Heart left ventricle (tissue), 16 donors: Measurements from ENCODE around the gene ZNF618. TPM values are rescaled to one million over a fixed set of nuclear protein-coding genes. Genes with fewer than 3 reads are reported as not detected.

ENCODE experiments used
- ATAC-seq, 4 donors: fragments of 200-7000 bp; cut with Tn5 transposase; one replicate each; pipeline ENCODE4 v1.9.1; 2020 to 2022; ENCODE audit warnings: moderate library complexity in 4 of 4, mild to moderate bottlenecking in 3 of 4, moderate number of reproducible peaks in 1 of 4
- DNase-seq, 5 donors: peaks; one replicate each; pipeline ENCODE4 v3.0.0-alpha.2; 2020
- H3K27ac ChIP-seq, 12 donors: fragments of 200-600 bp; sonication (generic) in 4 of 12; one replicate each; pipeline versions ENCODE4 v1.5.0 to v1.8.0; 2016 to 2022; ENCODE audit warnings: mild to moderate bottlenecking in 2 of 12
- H3K27me3 ChIP-seq, 9 donors: fragments of 200-600 bp; sonication (generic) in 2 of 9; one replicate each; pipeline versions ENCODE4 v1.5.1 to v1.8.0; 2016 to 2022; ENCODE audit warnings: mild to moderate bottlenecking in 3 of 9
- H3K36me3 ChIP-seq, 9 donors: fragments of 200-600 bp; sonication (generic) in 2 of 9; one replicate each; pipeline versions ENCODE4 v1.5.0 to v1.8.0; 2018 to 2022; ENCODE audit warnings: mild to moderate bottlenecking in 2 of 9
- H3K4me1 ChIP-seq, 12 donors: fragments of 200-600 bp; sonication (generic) in 4 of 12; one replicate each; pipeline versions ENCODE4 v1.5.0 to v1.8.0; 2016 to 2022; ENCODE audit warnings: mild to moderate bottlenecking in 3 of 12
- H3K4me3 ChIP-seq, 12 donors: fragments of 200-600 bp; sonication (generic) in 4 of 12; one replicate each; pipeline versions ENCODE4 v1.5.0 to v1.8.0; 2017 to 2022; ENCODE audit warnings: mild to moderate bottlenecking in 9 of 12, moderate library complexity in 4 of 12
- H3K9me3 ChIP-seq, 12 donors: fragments of 200-600 bp; sonication (generic) in 4 of 12; one replicate each; pipeline versions ENCODE4 v1.5.0 to v1.8.0; 2016 to 2022; ENCODE audit warnings: mild to moderate bottlenecking in 1 of 12
- POLR2A ChIP-seq, 2 donors: fragments of 450-650 bp; IDR thresholded peaks; one replicate each; pipeline ENCODE4 v1.6.1; 2017; ENCODE audit warnings: antibody characterized with exemption in 2 of 2, mild to moderate bottlenecking in 2 of 2, moderate library complexity in 2 of 2
- WGBS, 4 donors: extraction: QIAGEN DNeasy Blood & Tissue Kit in 2 of 4; methylation state at CpG; one replicate each; pipeline versions ENCODE4 v1.1.5 to v1.1.7; 2013 to 2018; 5-methylcytosine and 5-hydroxymethylcytosine counted together
- intact Hi-C, 10 donors: fragments of 100-400 bp; cut with DNase I; formaldehyde crosslinking; loops; one replicate each; pipeline versions ENCODE4 v1.11.1 to v1.14.2; 2022
- polyA plus RNA-seq, 2 donors: library from polyadenylated mRNA; stranded (reverse); fragments of 200-250 nt; gene quantifications; one replicate each; pipeline ENCODE4 v1.2.3, GENCODE V29; 2013
- total RNA-seq, 9 donors: library from RNA; depleted of rRNA in 2 of 9; stranded (reverse); fragments of >200 nt in 2 of 9; fragmentation: NEBNext Ultra II Directional in 3 of 9; extraction: Animal tissue kit (Norgen Biotek cat#: 25700) in 3 of 9; gene quantifications; one replicate each; pipeline versions ENCODE4 v1.1.0 to v1.2.4, GENCODE V29; 2016 to 2023
- TF ChIP-seq, protein P1 (sequence below), 12 donors: fragments of 200-600 bp; sonication (generic) in 4 of 12; IDR thresholded peaks; one replicate each; pipeline versions ENCODE4 v1.5.0 to v1.8.0; 2018 to 2022; ENCODE audit warnings: antibody characterized with exemption in 12 of 12, mild to moderate bottlenecking in 5 of 12
- donor health status: ischemic (EF 13 %, LVEDD 7.1; RV severe dilation, severe dysfunction).
- donor health status: healthy with polysubstance abuse.
- donor health status: DM: no; HTN: yes; CAD: no.
- donor health status: DM: no; HTN: no; CAD: no.
- donor health status: ischemic (EF 25% LVEDD 6.9; RV normal size, moderate dysfunction).
- donor health status: ischemic (EF 25% LVEDD 5.7; RV mildly dilated, moderate dysfunction).
- donor health status: healthy.
- donor health status: DM: yes; HTN: yes; CAD: no.
- donor health status: ischemic (EF 35%, LVEDD 5.7; RV mildly dilated, moderate dysfunction).
- donor health status: nonischemic (EF 11% LVEDD 7.7; RV severe dilation, severe dysfunction).
- donor health status: DM: yes; HTN: yes; CAD: no.
- donor health status: PGD.
- donor health status: ischemic (EF 29% LVEDD 5.4; RV normal size, mild dysfunction).
- donor health status: nonischemic (EF 23%, LVEDD 6.1; RV moderate dilation, normal function).

Gene ZNF618
- total and polyA plus RNA-seq, 11 donors: 0.81 to 4.2 (median 1.7) TPM

GRCh38 chr9:113906411-113907110 is 30.5 kb downstream of the ZNF618 start:
- intact Hi-C loops: no loop called here
- ATAC-seq: peak in 1 of 4 donors; percentile 31
- H3K4me1 ChIP-seq: peaks cover 0 to 12% (median 0%) of the 10 kb centered on the region in 12 donors
- no peaks in the 10 kb centered on the region for H3K27me3 ChIP-seq
- TF ChIP-seq, protein P1, sequence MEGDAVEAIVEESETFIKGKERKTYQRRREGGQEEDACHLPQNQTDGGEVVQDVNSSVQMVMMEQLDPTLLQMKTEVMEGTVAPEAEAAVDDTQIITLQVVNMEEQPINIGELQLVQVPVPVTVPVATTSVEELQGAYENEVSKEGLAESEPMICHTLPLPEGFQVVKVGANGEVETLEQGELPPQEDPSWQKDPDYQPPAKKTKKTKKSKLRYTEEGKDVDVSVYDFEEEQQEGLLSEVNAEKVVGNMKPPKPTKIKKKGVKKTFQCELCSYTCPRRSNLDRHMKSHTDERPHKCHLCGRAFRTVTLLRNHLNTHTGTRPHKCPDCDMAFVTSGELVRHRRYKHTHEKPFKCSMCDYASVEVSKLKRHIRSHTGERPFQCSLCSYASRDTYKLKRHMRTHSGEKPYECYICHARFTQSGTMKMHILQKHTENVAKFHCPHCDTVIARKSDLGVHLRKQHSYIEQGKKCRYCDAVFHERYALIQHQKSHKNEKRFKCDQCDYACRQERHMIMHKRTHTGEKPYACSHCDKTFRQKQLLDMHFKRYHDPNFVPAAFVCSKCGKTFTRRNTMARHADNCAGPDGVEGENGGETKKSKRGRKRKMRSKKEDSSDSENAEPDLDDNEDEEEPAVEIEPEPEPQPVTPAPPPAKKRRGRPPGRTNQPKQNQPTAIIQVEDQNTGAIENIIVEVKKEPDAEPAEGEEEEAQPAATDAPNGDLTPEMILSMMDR (IDR thresholded peaks at IDR 0.05): no peak
- no peak for TF ChIP-seq POLR2A (IDR thresholded peaks at IDR 0.05)
- no peaks in the 10 kb centered on the region for H3K36me3 ChIP-seq
- H3K4me3 ChIP-seq: no peak overlapping the region
- no peak overlapping the region for H3K27ac ChIP-seq
- 66 to 81% (median 73%) methylated on average over 6 of the region's 6 CpGs for WGBS, 4 donors
- peaks cover 0 to 26% (median 11%) of the 10 kb centered on the region in 12 donors for H3K9me3 ChIP-seq
- DNase-seq: no peak

- ATAC-seq: peak in 1 of 4 donors; percentile 13
- Histone ChIP-seq H3K4me3 (no peak overlapping the region), H3K4me1 (peaks cover 0 to 16% (median 0%) of the 10 kb centered on the region in 12 donors), H3K27ac (no peak overlapping the region), H3K9me3 (peaks cover 0 to 25% (median 11%) of the 10 kb centered on the region in 12 donors), H3K36me3 (no peaks in the 10 kb centered on the region), H3K27me3 (no peaks in the 10 kb centered on the region)
- 88 to 94% (median 92%) methylated on average over 5 of the region's 5 CpGs for WGBS, 4 donors
- DNase-seq: no peak
- intact Hi-C loops: no loop called here
- TF ChIP-seq, protein P1 (IDR thresholded peaks at IDR 0.05): no peak
- TF ChIP-seq POLR2A (IDR thresholded peaks at IDR 0.05): no peak
Measured at GRCh38 chr9:113907282-113907681, 31.2 kb downstream of the ZNF618 start.

GRCh38 chr9:113909421-113909820 is 33.3 kb downstream of the ZNF618 start:
- DNase-seq (no peak), ATAC-seq (no peak)
- Histone ChIP-seq H3K27me3 (no peaks in the 10 kb centered on the region), H3K9me3 (peaks cover 0 to 4% (median 0%) of the 10 kb centered on the region in 12 donors), H3K27ac (no peak overlapping the region), H3K4me3 (no peak overlapping the region), H3K4me1 (peaks cover 0 to 18% (median 2%) of the 10 kb centered on the region in 12 donors), H3K36me3 (no peaks in the 10 kb centered on the region)
- intact Hi-C loops: no loop called here
- TF ChIP-seq POLR2A (IDR thresholded peaks at IDR 0.05): no peak
- TF ChIP-seq, protein P1 (IDR thresholded peaks at IDR 0.05): no peak
- WGBS, 4 donors: 96% methylated on average over 9 of the region's 9 CpGs

GRCh38 chr9:113910036-113910639 is 34.0 kb downstream of the ZNF618 start:
- intact Hi-C loops: no loop called here
- no peak for DNase-seq
- Histone ChIP-seq H3K27ac (no peak overlapping the region), H3K27me3 (no peaks in the 10 kb centered on the region), H3K36me3 (no peaks in the 10 kb centered on the region), H3K4me1 (peaks cover 0 to 18% (median 2%) of the 10 kb centered on the region in 12 donors), H3K4me3 (no peak overlapping the region), H3K9me3 (no peaks in the 10 kb centered on the region)
- ATAC-seq: no peak
- TF ChIP-seq, protein P1 (IDR thresholded peaks at IDR 0.05): no peak
- TF ChIP-seq POLR2A (IDR thresholded peaks at IDR 0.05): no peak
- 86 to 93% (median 89%) methylated on average over 11 of the region's 11 CpGs for WGBS, 4 donors
